Loucy (cell line): ENCODE measurements around the gene CD52.

Experiments used
- EZH2phosphoT487 ChIP-seq: fragments of 200-600 bp; IDR thresholded peaks from 2 replicates; pipeline ENCODE4 v1.6.1; 2018; ENCODE audit warnings: antibody characterized with exemption, mild to moderate bottlenecking, moderate library complexity, borderline replicate concordance
- TF ChIP-seq, protein P1 (sequence below): fragments of 200-600 bp; sonication (generic); conservative IDR thresholded peaks from 2 replicates; pipeline ENCODE4 v1.5.1; 2014; ENCODE audit warnings: mild to moderate bottlenecking, antibody characterized with exemption, low read length

- TF ChIP-seq, protein P1, sequence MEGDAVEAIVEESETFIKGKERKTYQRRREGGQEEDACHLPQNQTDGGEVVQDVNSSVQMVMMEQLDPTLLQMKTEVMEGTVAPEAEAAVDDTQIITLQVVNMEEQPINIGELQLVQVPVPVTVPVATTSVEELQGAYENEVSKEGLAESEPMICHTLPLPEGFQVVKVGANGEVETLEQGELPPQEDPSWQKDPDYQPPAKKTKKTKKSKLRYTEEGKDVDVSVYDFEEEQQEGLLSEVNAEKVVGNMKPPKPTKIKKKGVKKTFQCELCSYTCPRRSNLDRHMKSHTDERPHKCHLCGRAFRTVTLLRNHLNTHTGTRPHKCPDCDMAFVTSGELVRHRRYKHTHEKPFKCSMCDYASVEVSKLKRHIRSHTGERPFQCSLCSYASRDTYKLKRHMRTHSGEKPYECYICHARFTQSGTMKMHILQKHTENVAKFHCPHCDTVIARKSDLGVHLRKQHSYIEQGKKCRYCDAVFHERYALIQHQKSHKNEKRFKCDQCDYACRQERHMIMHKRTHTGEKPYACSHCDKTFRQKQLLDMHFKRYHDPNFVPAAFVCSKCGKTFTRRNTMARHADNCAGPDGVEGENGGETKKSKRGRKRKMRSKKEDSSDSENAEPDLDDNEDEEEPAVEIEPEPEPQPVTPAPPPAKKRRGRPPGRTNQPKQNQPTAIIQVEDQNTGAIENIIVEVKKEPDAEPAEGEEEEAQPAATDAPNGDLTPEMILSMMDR: no peak
- no peak for TF ChIP-seq EZH2phosphoT487
These were observed 743 bp downstream of the CD52 start for GRCh38 chr1:26318338-26319064.
